ENCODE results near the gene NME3. TPM values are rescaled to one million over a fixed set of nuclear protein-coding genes. Genes with fewer than 3 reads are reported as not detected.

Gene NME3
- total RNA-seq, 1 donor from 2014 or later = 33.0 TPM

DNA sequence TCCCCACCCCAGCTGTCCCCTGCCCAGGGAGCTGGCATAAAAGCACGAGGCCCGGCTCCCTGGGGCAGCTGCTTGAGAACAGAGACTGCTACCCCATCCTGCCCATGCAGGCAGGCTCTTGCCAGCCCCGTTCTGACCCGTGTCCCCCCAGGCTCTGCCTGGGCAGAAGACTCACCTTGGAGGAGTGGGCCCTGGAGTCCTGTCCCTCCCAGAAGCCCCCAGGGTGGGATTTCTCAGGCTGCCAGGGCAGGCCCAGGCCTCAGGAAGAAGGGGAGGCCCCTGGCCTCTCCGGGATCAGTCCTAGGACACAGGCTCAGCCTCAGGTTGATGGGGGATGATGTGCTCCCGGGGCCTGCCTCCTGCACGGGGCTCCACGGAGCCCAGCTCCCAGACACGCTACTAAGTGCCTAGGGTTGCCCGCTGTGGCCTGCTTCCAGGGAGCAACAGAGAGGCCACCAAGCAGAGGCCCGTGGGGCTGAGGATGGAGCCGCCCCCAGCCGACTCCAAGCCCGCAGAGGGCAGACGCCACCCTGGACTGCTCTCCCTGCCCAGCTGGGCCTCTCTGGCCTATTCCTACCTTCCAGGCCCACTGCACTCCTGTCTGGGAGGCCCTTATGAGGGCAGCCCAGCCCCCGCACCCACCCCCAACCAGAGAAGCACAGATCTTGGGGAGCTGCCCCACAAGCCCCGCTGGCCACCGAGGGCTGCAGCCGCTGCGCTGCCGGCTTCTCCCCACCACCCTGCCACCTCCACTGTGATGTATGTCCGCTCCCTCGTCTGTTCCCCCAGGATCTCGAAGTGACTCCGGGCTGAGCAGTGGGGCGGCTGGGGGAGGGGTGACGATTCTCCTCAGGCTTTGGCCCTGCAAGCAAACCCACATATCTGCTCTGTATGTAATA, 1.7 kb downstream of the NME3 start:
- DNase-seq (ENCODE audit: low spot score) = no peak

DNA sequence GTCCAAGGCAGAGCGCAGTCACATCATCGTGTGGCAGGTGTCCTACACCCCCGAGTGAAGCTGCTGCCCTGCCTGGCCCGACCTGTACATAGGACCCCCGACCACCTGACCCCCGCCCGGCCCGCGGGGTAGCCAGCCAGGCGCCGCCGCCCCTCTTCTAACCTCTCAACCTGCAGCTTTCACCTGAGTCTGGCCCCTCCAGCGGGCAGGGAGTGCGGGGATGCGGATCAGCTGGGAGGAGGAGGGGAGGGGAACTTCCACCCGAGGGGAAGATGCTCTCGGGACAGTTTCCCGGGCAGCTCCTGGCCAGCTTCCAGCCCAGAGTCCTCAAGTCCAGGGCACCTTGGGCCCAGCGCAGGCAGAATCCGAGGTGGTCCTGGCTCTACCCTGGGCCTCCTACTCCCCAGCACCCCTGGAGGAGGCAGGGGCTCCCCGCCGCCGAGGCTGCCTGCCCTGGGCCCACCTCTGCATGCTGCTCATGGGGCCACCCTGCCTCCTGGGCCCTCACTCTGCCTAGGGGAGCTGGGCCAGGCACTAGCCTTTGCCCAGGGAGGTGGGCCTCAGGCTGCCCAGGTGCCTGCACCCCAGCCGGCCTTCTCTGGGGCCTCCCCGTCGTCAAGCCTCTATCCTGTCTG, 2.5 kb downstream of the NME3 start:
- DNase-seq (ENCODE audit: low spot score) = no peak

DNA sequence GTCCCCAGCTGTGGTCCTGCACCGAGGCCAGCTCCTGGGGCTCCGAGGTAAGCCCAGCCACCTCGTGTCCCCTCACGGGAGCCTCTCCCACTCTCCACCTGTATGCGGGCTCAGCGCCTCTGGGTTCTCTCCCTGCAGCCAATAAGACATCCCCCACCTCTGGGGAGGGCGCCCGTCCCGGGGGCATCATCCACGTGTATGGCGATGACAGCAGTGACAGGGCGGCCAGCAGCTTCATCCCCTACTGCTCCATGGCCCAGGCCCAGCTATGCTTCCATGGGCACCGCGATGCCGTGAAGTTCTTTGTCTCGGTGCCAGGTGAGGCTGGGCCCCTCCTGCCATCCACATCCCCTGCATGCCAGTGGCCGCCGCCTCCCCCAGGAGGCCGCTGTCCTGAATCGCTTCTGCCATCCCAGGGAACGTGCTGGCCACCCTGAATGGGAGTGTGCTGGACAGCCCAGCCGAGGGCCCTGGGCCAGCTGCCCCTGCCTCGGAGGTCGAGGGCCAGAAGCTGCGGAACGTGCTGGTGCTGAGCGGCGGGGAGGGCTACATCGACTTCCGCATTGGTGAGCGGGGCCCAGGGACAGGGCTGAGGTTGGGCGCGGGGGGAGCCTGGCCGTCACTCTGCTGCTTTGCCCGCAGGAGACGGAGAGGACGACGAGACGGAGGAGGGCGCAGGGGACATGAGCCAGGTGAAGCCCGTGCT, 3.1 kb downstream of the NME3 start:
- no peak for DNase-seq (ENCODE audit: low spot score)

DNA sequence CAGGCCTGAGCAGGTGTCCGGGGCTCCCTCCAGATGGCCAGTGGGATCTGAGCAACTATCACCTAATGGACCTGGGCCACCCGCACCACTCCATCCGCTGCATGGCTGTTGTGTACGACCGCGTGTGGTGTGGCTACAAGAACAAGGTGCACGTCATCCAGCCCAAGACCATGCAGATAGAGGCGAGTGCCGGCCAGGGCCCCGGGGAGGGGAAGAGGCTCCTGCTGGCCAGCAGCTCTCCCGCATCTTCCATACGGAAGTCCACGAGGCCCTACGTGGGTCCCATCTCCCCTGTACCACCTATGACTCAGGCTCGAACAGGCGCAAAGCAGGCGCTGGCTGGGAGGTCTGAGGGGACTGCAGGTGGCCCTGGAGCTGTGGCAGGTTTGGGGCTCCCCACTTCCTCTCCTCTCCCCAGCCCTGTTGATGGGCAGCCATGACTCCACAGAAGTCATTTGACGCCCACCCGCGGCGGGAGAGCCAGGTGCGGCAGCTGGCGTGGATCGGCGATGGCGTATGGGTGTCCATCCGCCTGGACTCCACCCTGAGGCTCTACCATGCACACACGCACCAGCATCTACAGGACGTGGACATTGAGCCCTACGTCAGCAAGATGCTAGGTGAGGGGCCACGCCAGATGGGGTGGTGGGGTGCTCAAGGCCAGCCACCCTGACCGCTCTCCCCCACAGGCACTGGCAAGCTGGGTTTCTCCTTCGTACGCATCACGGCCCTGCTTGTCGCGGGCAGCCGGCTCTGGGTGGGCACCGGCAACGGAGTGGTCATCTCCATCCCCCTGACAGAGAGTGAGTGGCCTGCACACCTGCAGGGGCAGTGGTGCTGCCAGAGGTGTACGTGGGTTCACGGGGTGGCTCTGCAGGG, 4.0 kb downstream of the NME3 start:
- no peak for DNase-seq (ENCODE audit: low spot score)

DNA sequence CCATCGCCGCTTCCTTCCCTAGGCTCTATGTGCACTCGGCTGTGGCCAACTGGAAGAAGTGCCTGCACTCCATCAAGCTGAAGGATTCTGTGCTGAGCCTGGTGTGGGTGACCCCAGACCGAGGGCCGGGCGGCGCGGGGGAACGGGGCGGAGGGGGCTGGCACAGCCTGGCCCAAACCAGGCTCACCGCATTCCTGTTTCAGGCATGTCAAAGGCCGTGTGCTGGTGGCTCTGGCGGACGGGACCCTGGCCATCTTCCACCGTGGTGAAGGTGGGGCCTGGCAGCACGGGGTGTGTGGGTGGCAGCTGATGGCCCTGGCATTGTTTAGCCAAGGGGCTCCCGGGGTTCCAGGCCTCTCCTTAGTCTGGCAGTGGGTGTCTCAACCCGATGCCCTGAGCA, 4.6 kb downstream of the NME3 start:
- DNase-seq (ENCODE audit: low spot score) = no peak

DNA sequence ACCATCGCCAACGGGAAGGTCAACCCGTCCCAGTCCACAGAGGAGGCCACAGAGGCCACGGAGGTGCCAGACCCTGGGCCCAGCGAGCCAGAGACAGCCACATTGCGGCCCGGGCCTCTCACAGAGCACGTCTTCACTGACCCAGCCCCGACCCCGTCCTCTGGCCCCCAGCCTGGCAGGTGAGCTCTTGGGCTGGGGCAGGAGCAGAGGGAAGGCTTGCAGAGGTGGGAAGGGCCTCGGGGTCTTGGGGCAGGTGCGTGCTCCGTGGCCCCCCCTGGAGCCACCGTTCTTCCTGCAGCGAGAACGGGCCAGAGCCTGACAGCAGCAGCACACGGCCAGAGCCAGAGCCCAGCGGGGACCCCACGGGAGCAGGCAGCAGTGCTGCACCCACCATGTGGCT, 5.1 kb downstream of the NME3 start:
- no peak for DNase-seq (ENCODE audit: low spot score)

DNA sequence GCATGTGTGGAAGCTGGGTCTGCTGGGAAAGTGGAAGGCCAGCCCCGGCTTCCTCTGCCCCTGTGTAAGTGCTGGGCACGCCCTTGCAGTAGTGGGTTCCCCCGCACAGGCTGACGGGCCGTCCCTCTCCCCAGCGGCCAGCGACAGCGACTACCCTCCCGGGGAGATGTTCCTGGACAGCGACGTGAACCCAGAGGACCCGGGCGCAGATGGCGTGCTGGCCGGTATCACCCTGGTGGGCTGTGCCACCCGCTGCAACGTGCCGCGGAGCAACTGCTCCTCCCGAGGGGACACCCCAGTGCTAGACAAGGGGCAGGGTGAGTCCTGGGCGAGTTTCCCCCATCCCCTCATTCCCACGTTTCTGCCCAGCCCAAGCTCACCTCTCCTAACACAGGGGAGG, 5.5 kb downstream of the NME3 start:
- DNase-seq (ENCODE audit: low spot score) = no peak

DNA sequence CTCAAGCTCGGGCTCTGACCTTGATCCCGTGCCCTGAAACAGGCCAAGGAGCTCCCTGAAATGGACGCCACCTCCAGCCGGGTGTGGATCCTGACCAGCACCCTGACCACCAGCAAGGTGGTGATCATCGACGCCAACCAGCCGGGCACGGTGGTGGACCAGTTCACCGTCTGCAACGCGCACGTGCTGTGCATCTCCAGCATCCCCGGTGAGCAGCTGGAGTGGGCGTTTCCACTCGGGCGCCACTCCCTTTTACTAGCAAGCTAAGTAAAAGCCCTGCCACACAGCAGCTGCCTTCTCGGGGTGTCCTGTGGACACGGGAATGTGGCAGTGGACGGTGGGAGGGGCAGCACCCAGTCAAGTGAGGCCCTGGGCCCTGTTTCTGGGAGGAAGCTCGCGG, 6.4 kb downstream of the NME3 start:
- no peak for DNase-seq (ENCODE audit: low spot score)

DNA sequence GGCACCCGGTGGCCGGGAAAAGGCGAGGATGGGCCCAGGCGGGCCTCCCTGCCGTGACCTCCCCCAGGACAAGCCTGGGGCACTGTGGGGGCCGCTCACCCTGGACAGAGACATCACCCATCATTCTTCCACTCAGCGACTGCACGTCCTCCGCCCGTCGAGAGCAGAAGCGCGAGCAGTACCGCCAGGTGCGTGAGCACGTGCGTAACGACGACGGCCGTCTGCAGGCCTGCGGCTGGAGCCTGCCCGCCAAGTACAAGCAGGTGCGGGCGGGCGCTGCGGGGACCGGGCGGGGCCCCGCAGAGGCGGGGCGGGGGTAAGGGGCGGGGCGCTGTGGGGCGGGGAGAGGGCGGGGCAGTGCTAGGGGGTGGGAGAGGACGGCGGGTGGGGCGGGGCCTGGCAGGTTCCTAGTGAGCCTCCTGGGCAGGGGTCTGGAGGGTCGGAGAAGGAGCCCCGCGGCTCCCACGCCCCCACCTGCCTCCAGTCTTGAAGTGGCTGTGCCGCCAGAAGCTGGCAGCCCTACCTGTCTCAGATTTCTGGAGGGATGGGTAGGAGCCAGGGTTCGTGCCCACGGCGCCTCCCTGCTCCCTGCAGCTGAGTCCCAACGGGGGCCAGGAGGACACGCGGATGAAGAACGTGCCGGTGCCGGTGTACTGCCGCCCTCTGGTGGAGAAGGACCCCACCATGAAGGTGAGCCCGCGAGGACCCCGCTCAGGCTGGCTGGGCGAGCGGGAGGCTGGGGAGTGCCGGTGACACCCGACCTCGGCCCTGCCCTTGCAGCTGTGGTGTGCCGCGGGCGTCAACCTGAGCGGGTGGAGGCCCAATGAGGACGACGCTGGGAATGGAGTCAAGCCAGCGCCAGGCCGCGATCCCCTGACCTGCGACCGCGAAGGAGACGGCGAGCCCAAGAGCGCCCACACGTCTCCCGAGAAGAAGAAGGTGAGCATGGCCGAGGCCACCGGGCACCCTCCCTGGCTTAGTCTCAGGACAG, 7.5 kb downstream of the NME3 start:
- DNase-seq (ENCODE audit: low spot score) = no peak

DNA sequence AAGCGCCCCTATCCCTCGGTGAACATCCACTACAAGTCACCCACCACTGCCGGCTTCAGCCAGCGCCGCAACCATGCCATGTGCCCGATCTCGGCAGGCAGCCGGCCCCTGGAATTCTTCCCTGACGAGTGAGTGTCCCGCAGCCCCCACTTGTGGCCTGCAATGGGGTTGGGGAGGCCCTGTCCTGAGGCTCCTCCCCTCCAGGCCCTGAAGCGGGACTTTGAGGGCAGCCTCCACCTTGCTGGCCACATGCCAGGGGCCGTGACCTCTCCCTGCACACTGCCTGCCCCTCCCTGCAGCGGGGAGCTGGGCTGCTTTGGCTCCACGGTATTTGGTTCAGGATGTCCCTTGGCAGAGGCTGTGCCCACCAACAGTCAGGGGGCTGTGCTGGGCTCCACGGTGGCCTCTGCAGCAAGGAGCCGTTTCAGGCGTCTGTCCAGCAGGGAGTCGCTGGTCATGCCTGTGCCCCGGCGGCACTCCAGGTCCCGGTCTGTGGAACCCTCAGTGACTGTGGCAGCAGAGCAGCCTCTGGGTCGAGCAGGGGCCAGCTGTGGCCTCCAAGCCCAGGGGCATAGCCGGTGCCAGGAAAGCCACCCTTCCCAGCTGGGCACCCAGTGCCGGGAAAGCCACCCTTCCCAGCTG, 8.3 kb downstream of the NME3 start:
- no peak for DNase-seq (ENCODE audit: low spot score)

DNA sequence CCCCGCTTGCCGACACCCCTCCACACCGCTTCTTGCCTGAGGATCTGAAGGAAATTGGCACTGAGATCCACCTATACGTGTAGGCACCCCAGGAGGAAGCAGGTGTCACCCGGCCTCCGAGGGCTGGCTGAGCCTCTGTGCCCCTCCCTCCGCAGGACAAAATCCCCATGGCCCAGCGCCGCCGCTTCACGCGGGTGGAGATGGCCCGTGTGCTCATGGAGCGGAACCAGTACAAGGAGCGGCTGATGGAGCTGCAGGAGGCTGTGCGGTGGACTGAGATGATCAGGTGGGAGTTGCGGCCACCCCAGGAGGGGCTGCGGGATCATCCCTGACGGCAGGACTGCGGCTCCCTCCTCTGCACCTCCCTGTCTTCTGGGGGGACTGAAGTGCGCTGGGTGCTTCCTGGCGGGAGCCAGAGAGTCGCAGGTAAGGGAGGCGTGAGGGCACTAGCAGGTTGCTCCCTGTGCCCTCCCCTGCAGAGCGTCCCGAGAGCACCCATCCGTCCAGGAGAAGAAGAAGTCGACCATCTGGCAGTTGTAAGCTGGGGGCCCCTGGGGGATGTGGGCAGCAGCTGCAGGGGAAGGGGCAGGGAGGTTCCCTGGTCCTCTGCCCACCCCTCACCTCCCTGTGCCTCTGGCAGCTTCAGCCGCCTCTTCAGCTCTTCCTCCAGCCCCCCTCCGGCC, 9.0 kb downstream of the NME3 start:
- no peak for DNase-seq (ENCODE audit: low spot score)

DNA sequence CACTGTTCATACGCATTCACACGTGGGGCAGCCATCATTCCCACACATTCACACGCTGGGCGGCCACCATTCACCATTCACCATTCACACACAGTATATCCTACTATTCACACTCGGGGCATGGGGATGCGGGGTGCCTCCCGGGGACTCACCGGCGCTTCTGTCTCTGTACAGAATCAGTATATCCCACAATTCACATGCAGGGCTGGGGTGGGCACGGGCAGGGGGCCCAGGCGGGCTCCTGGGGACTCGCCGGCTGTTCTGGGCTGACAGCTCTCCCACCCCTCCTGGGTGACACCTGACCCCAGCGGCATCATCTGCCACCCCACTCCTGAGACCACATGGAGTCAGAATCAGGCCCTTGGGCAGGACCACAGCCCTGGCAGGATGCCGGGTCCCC, 9.6 kb downstream of the NME3 start:
- no peak for DNase-seq (ENCODE audit: low spot score)

DNA sequence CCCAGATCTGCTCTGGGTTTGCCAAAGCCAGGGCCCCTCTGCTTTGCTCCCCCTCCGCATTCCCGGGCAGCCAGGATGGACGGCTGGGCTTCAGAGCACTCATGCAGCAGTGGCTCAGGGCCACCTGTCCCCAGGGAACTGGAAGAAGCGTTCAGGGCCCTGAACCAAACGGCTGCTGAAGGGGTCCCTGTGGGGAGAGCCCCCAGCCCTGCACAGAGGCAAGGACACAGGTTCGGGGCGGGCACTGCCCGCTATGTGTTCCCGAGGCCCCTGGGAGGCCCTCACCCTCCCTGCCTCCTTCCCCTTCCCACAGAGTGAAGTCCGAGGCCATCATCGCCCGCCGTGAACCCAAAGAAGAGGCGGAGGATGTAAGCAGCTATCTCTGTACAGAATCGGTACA, 10.4 kb downstream of the NME3 start:
- DNase-seq (ENCODE audit: low spot score) = no peak

DNA sequence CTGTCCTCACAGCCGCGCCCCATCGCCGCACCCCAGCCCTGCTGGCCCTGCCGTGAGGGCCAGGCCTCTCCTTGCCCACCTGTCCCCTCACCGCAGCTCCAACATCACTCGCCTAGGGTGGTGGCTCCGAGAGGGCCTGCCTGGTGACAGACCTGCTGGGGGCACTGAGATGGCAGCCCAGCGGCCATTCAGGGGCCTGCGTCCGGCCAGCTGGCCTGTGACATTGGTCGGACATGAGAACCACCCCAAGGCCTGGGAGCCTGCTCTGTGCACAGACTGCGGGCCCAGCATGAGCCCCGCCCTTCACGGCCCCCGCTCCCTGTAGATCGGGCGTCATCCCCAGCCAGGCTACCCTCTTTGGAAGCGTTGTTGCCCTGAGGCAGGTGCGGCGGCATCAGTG, 11.8 kb downstream of the NME3 start:
- DNase-seq (ENCODE audit: low spot score) = no peak

DNA sequence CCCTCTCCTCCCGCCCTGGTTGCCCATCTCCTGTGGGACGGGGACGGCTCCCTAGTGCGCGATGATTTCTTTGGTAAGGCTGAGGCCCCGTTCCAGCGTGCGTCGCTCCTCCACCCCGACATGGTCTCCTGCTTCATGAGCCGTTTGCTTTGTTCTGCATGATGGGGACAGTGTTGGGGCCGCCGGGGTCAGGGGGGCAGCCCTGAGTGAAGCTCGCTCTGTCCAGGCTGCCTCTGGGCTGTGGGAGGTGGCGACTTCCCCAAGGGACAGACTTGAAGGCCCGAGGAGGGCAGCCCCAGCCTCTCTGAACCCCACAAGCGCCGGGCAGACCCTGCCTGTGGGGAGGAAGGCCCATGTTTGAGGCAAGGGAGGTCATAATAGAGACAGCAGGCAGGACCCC, 12.4 kb downstream of the NME3 start:
- no peak for DNase-seq (ENCODE audit: low spot score)

DNA sequence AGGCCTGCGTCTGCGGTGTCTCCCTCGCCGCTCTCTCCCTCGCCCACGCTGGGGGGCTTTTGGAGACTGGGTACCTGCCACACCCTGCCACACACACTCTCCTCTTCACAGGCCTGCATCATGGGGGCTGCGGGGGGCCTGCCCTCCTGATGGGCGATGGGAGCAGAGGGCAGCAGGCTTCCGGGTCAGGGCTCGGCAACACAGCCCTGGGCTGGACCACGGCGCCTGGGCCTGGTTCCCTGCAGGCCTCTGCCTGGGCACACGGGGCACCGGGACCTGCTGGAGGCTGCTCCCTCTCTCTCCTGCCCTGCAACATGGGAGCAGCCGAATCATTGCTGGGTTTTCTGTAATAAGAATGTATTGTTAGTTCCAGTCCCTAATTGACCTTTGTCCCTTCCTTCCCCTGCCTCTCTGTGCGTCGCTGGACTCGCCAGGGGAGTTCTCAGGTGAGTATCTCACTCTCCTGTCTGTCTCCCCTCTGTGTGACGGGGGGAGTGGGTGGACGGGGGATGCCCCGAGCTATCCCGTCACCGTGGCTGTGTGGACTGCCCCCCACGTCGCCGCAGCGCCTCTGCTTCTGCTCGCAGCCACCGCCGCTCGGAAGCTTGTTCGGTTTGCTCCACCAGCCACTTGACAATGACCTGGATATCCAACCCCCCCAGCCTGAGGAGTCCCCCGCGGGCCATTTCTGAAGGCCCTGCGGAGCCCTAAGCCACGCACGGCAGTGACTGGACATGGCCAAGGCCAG, 13.5 kb downstream of the NME3 start:
- DNase-seq (ENCODE audit: low spot score) = no peak

DNA sequence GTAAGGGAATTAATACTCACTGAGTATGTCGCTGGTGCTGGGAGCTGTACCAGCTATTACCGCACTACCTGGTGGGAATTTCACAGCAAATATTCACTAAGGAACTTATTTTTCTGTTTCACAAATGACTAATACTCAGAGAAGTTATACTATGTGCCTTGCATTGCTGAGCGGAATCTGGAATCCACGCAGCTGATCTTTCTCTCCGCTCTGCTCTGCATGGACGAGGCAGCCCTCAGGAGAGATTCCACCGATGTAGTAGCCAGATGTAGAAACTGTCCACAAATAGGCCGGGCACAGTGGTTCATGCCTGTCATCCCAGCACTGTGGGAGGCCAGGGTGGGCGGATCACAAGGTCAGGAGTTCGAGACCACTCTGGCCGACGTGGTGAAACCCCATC, 17.1 kb downstream of the NME3 start:
- DNase-seq (ENCODE audit: low spot score) = no peak

DNA sequence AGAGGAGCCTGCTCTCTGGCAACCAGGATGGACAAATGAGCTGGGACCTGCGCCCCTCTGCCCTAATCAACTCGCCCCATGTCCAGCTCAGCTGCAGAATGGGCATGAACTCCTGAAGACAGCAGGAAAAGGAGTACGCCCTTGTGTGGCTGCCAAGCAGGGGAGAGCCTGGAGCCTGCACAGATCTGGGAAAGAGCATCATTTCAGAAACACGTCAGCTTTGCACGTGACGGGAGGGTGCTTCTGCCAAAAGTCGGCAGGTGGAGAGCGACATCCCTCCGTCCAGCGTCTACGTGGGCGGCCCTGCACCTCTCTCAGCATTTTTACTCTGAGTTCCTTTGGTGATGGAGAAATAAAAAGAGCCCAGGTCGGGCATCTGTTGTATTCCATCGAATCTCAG, 18.5 kb downstream of the NME3 start:
- DNase-seq (ENCODE audit: low spot score) = no peak

DNA sequence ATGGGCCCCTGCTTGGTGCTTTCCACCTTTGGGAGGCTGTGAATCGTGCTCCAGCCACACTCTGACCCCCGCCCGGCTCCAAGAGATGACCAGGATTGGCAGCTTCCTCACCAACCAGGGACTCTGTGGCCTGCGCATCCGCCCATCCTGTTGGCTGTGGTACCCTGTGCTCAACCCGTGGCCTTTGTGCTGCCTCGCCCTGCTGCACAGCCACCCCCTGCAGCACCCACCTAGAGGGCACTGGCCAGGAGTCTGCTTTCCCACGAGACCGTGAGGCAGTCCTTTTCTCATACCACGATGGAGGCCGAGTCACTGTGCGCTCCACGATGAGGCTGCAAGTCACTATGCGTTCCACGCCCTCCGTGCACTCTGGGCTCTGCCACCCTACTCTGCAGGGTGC, 19.4 kb downstream of the NME3 start:
- no peak for DNase-seq (ENCODE audit: low spot score)

Measured in umbilical cord (tissue), 2 donors.